Loucy (cell line): Measurements from ENCODE around the gene CD36.

Source experiments
- EZH2phosphoT487 ChIP-seq: fragments of 200-600 bp; IDR thresholded peaks from 2 replicates; pipeline ENCODE4 v1.6.1; 2018; ENCODE audit warnings: antibody characterized with exemption, mild to moderate bottlenecking, moderate library complexity, borderline replicate concordance
- TF ChIP-seq, protein P1 (sequence below): fragments of 200-600 bp; sonication (generic); conservative IDR thresholded peaks from 2 replicates; pipeline ENCODE4 v1.5.1; 2014; ENCODE audit warnings: mild to moderate bottlenecking, antibody characterized with exemption, low read length

DNA sequence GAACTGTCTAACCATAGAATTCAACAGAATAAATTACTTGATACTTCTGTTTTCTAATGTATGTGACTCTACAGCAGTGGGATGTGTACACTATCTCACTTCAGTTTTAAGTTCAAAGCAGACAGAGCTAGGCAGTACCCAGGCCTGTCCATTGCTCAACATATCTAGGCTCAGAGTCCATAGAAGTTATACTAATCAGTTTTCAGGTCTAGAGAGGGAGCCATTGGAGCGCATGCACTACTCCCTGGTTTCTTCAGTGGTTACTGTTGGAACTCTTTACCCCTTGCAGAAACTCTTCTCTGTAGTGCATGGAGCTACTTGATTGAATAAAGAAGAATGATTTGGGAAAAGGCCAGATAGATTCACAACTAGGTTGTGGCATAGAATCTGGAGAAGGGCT is 4.4 kb downstream of the CD36 start:
- TF ChIP-seq, protein P1, sequence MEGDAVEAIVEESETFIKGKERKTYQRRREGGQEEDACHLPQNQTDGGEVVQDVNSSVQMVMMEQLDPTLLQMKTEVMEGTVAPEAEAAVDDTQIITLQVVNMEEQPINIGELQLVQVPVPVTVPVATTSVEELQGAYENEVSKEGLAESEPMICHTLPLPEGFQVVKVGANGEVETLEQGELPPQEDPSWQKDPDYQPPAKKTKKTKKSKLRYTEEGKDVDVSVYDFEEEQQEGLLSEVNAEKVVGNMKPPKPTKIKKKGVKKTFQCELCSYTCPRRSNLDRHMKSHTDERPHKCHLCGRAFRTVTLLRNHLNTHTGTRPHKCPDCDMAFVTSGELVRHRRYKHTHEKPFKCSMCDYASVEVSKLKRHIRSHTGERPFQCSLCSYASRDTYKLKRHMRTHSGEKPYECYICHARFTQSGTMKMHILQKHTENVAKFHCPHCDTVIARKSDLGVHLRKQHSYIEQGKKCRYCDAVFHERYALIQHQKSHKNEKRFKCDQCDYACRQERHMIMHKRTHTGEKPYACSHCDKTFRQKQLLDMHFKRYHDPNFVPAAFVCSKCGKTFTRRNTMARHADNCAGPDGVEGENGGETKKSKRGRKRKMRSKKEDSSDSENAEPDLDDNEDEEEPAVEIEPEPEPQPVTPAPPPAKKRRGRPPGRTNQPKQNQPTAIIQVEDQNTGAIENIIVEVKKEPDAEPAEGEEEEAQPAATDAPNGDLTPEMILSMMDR, result no peak
- no peak for TF ChIP-seq EZH2phosphoT487
